Body of pancreas (tissue), 4 donors: Measurements from ENCODE around the gene APLP1. TPM values are rescaled to one million over a fixed set of nuclear protein-coding genes. Genes with fewer than 3 reads are reported as not detected.

Experiments
- ATAC-seq: fragments of 150-250 bp; one replicate; pipeline ENCODE4 v1.9.1; 2016
- DNase-seq, 4 donors: peaks; one replicate each; pipeline ENCODE4 v3.0.0-alpha.2; 2019
- H3K27ac ChIP-seq, 4 donors: fragments of 200-600 bp; sonication (generic); 1 replicate in 3 of 4; 2 replicates in 1 of 4; pipeline versions ENCODE4 v1.5.1 to v1.6.1; 2016 to 2019; ENCODE audit warnings: mild to moderate bottlenecking in 1 of 4, mixed read lengths in 1 of 4, moderate library complexity in 1 of 4
- H3K27me3 ChIP-seq, 2 donors: fragments of 200-600 bp; sonication (generic); one replicate each; pipeline ENCODE4 v1.6.0; 2016; ENCODE audit warnings: mild to moderate bottlenecking in 1 of 2
- H3K36me3 ChIP-seq, 2 donors: fragments of 200-600 bp; sonication (generic); replicated peaks in 1 of 2; 2 replicates each; pipeline ENCODE4 v1.5.1; 2016; ENCODE audit warnings: low read depth in 2 of 2; ENCODE audit not compliant: insufficient read depth in 1 of 2
- H3K4me1 ChIP-seq: fragments of 200-600 bp; sonication (generic); one replicate; pipeline ENCODE4 v1.6.0; 2016
- H3K4me3 ChIP-seq, 2 donors: fragments of 200-600 bp; sonication (generic); 1 replicate in 1 of 2; 2 replicates in 1 of 2; pipeline ENCODE4 v1.5.1; 2016 to 2019
- H3K9me3 ChIP-seq, 3 donors: fragments of 200-600 bp; sonication (generic); 1 replicate in 2 of 3; 2 replicates in 1 of 3; pipeline ENCODE4 v1.5.1; 2016
- POLR2A ChIP-seq, 3 donors: fragments of 450-650 bp; IDR thresholded peaks; one replicate each; pipeline ENCODE4 v1.6.1; 2016; ENCODE audit warnings: antibody characterized with exemption in 3 of 3, mild to moderate bottlenecking in 2 of 3
- WGBS, 2 donors: methylation state at CpG; one replicate each; pipeline ENCODE4 v1.1.5; 2017; 5-methylcytosine and 5-hydroxymethylcytosine counted together
- intact Hi-C: fragments of 100-400 bp; cut with DNase I; formaldehyde crosslinking; loops from one replicate; pipeline ENCODE4 v1.15.1; 2023
- total RNA-seq, 2 donors: library from RNA; depleted of rRNA; stranded (reverse); fragments of >200 nt; gene quantifications; one replicate each; pipeline ENCODE4 v1.1.0, GENCODE V29; 2016
- TF ChIP-seq, protein P1 (sequence below), 7 experiments: fragments of 450-650 bp in 4 of 7; fragments of 200-600 bp in 3 of 7; sonication (generic) in 3 of 7; IDR thresholded peaks; one replicate each; pipeline ENCODE4 v1.5.1; 2016 to 2019; ENCODE audit warnings: antibody characterized with exemption in 7 of 7

APLP1 gene
- total RNA-seq, 2 donors from 2014 or later, result 40.9 to 47.0 TPM

DNA sequence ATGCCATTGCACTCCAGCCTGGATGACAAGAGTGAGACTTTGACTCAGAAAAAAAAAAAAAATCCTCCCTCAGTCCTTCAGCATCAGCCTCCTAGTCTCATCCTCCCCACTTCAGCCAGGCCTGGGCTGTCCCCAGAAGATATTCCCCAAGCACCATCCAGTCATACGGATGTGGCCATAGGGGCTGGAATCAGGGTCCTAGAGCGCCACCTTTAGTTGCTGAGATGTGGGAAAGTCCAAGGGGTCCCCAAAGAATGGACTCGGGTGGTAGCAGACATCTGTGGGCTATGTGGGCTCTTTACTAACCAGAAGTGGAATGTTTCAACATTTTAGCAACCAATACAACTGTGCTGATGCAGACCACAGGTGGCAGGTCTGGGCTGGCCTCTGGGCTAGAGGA is 42.8 kb downstream of the APLP1 start:
- no peak for ATAC-seq

DNA sequence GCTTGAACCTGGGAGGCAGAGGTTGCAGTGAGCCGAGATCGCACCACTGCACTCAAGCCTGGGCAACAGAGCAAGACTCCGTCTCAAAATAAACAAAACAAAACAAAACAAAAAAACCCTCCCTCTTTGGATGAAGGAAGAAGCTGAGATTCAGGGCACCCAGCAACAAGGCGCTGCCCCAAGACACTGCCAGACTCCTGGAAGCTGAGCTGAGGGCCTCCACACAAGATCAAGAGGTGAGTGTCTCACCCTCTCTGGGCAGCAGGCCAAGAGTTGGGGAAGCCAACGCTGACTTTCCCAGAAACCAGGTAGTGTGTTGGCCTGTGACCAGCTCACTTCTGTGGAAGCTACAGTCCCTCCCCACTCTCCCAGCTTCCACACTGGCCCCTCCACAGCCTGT is 43.4 kb downstream of the APLP1 start:
- no peaks in the 10 kb centered on the region for H3K36me3 ChIP-seq
- WGBS, 2 donors, result 50 to 51% methylated on average over 5 of the region's 5 CpGs
- peaks cover 14% of the 10 kb centered on the region for H3K4me1 ChIP-seq
- peak; percentile 70 for ATAC-seq
- H3K27ac ChIP-seq, result no peak overlapping the region
- TF ChIP-seq POLR2A (IDR thresholded peaks at IDR 0.05), result no peak
- TF ChIP-seq, protein P1, sequence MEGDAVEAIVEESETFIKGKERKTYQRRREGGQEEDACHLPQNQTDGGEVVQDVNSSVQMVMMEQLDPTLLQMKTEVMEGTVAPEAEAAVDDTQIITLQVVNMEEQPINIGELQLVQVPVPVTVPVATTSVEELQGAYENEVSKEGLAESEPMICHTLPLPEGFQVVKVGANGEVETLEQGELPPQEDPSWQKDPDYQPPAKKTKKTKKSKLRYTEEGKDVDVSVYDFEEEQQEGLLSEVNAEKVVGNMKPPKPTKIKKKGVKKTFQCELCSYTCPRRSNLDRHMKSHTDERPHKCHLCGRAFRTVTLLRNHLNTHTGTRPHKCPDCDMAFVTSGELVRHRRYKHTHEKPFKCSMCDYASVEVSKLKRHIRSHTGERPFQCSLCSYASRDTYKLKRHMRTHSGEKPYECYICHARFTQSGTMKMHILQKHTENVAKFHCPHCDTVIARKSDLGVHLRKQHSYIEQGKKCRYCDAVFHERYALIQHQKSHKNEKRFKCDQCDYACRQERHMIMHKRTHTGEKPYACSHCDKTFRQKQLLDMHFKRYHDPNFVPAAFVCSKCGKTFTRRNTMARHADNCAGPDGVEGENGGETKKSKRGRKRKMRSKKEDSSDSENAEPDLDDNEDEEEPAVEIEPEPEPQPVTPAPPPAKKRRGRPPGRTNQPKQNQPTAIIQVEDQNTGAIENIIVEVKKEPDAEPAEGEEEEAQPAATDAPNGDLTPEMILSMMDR (IDR thresholded peaks at IDR 0.05), result no peak
- H3K4me3 ChIP-seq, result no peak overlapping the region
- H3K27me3 ChIP-seq, result no peaks in the 10 kb centered on the region
- peak; percentile 81 to 91 (median 84) for DNase-seq
- intact Hi-C loops, result no loop called here
- no peaks in the 10 kb centered on the region for H3K9me3 ChIP-seq

More for the DNA sequence above, 42.8 kb downstream of the APLP1 start:
- Histone ChIP-seq H3K4me1 (peaks cover 21% of the 10 kb centered on the region), H3K4me3 (no peak overlapping the region), H3K27me3 (no peaks in the 10 kb centered on the region), H3K27ac (no peak overlapping the region), H3K36me3 (no peaks in the 10 kb centered on the region), H3K9me3 (no peaks in the 10 kb centered on the region)
- DNase-seq, result no peak
- TF ChIP-seq, protein P1 (IDR thresholded peaks at IDR 0.05), result no peak
- TF ChIP-seq POLR2A (IDR thresholded peaks at IDR 0.05), result no peak
- intact Hi-C loops, result no loop called here
- WGBS, 2 donors, result 51 to 56% methylated on average over 3 of the region's 3 CpGs

DNA sequence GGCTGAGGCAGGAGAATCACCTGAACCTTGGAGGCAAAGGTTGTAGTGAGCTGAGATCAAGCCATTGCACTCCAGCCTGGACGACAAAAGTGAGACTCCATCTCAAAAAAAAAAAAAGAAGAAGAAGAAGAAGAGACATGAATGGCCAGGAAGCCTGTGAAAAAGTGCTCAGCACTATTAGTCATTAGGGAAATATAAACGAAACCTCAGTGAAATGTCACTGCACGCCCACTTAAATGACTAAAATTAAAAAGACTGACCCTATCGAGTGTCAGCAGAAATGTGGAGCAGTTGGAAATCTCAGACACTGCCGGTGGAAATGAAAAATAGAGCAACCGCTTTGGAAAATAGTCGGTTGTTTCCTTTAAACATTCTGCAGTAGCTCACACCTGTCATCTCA is 45.2 kb downstream of the APLP1 start:
- Histone ChIP-seq H3K27me3 (no peaks in the 10 kb centered on the region), H3K4me1 (peaks cover 11% of the 10 kb centered on the region), H3K27ac (peak overlapping the region in 1 of 4 donors; percentile 0), H3K36me3 (no peaks in the 10 kb centered on the region), H3K4me3 (no peak overlapping the region), H3K9me3 (no peaks in the 10 kb centered on the region)
- intact Hi-C loops, result no loop called here
- 59 to 68% methylated on average over 7 of the region's 7 CpGs for WGBS, 2 donors
- ATAC-seq, result no peak
- TF ChIP-seq POLR2A (IDR thresholded peaks at IDR 0.05), result no peak
- TF ChIP-seq, protein P1 (IDR thresholded peaks at IDR 0.05), result no peak
- DNase-seq, result no peak

DNA sequence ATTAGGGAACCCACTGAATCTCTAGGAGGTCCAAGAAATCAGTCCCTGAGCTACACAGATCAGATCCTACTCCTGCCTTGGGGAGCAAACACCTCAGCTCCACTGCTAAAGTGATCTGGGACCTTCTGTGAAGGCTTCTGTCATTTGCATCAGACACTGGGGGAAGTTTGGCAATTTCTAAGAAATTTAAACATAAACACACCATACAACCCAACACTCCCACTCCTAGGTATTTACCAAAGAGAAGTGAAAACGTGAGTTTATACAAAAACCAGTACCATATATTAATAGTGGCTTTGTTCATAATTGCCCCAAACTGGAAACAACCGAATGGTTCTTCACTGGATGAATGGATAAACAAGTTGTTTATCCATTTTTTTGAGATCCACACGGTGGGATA is 47.1 kb downstream of the APLP1 start:
- H3K27ac ChIP-seq, result no peak overlapping the region
- no peak overlapping the region for H3K4me3 ChIP-seq
- no peak for TF ChIP-seq POLR2A (IDR thresholded peaks at IDR 0.05)
- TF ChIP-seq, protein P1 (IDR thresholded peaks at IDR 0.05), result no peak
- no peaks in the 10 kb centered on the region for H3K9me3 ChIP-seq
- H3K27me3 ChIP-seq, result no peaks in the 10 kb centered on the region
- WGBS, 2 donors, result 34 to 52% methylated on average over 3 of the region's 3 CpGs
- H3K36me3 ChIP-seq, result no peaks in the 10 kb centered on the region
- DNase-seq (no peak), ATAC-seq (no peak)
- intact Hi-C loops, result no loop called here
- peaks cover 11% of the 10 kb centered on the region for H3K4me1 ChIP-seq

DNA sequence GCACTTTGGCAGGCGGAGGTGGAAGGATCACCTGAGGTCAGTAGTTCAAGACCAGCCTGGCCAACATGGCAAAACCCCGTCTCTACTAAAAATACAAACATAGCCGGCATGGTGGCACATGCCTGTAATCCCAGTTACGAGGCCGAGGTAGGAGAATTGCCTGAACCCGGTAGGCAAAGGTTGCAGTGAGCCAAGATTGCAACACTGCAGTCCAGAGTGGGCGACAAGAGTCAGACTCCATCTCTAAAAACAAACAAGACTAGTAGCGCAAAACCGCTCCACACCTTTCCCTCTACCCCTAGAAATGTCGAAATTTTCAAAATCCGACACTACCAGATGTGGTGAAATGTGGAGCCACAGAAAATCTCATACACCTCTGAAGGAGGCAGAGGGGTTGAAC is 50.9 kb downstream of the APLP1 start:
- no peak for TF ChIP-seq POLR2A (IDR thresholded peaks at IDR 0.05)
- TF ChIP-seq, protein P1 (IDR thresholded peaks at IDR 0.05), result no peak
- no peaks in the 10 kb centered on the region for H3K9me3 ChIP-seq
- no peak overlapping the region for H3K4me3 ChIP-seq
- H3K36me3 ChIP-seq, result no peaks in the 10 kb centered on the region
- ATAC-seq, result no peak
- H3K27ac ChIP-seq, result no peak overlapping the region
- no peaks in the 10 kb centered on the region for H3K27me3 ChIP-seq
- intact Hi-C loops, result no loop called here
- no peaks in the 10 kb centered on the region for H3K4me1 ChIP-seq
- DNase-seq, result no peak
- WGBS, 2 donors, result 82 to 92% methylated on average over 9 to 11 of the region's 11 CpGs
